Left ventricle myocardium inferior (tissue), 1 donor: ENCODE results near the gene CD8A. TPM values are rescaled to one million over a fixed set of nuclear protein-coding genes. Genes with fewer than 3 reads are reported as not detected.
"Not testable (repeated sequence)": the region's sequence is repeated elsewhere in the genome, so short reads cannot be mapped to it uniquely, and the experiment has no call there.

Experiments used
- DNase-seq: peaks from one replicate; pipeline ENCODE4 v3.0.0-alpha.2; 2020
- H3K27ac ChIP-seq: fragments of 200-600 bp; replicated peaks from 2 replicates; pipeline ENCODE4 v1.8.0; 2021
- H3K27me3 ChIP-seq: fragments of 200-600 bp; 2 replicates; pipeline ENCODE4 v1.8.0; 2021; ENCODE audit warnings: low read depth
- H3K36me3 ChIP-seq: fragments of 200-600 bp; 2 replicates; pipeline ENCODE4 v1.8.0; 2021
- H3K4me1 ChIP-seq: fragments of 200-600 bp; 2 replicates; pipeline ENCODE4 v1.8.0; 2021
- H3K4me3 ChIP-seq: fragments of 200-600 bp; 2 replicates; pipeline ENCODE4 v1.8.0; 2021; ENCODE audit warnings: mild to moderate bottlenecking, moderate library complexity
- H3K9me3 ChIP-seq: fragments of 200-600 bp; replicated peaks from 2 replicates; pipeline ENCODE4 v1.8.0; 2021
- CTCF ChIP-seq: fragments of 200-600 bp; IDR thresholded peaks from 2 replicates; pipeline ENCODE4 v1.8.0; 2021; ENCODE audit warnings: antibody characterized with exemption, mild to moderate bottlenecking, borderline replicate concordance
- intact Hi-C: fragments of 100-400 bp; cut with micrococcal nuclease; formaldehyde crosslinking; loops from one replicate; pipeline ENCODE4 v1.11.0; 2022
- total RNA-seq: library from RNA; stranded (reverse); fragmentation: NEBNext Ultra II Directional; extraction: Animal tissue kit (Norgen Biotek cat#: 25700); gene quantifications from one replicate; pipeline ENCODE4 v1.2.1, GENCODE V29; 2021
- donor health status: DM: no; HTN: yes; CAD: no; lungs with severe emphysema.

Gene CD8A
- total RNA-seq, 1 donor from 2014 or later = 0.63 TPM

GRCh38 chr2:86747711-86748639 is 42.7 kb downstream of the CD8A start:
- no peak for TF ChIP-seq CTCF
- intact Hi-C loops = no loop called here
- DNase-seq = no peak
- Histone ChIP-seq H3K4me1 (peaks cover 63% of the 10 kb centered on the region), H3K9me3 (peaks cover 13% of the 10 kb centered on the region), H3K27me3 (no peaks in the 10 kb centered on the region), H3K27ac (peak overlapping the region; percentile 50), H3K4me3 (peak overlapping the region; percentile 12), H3K36me3 (peaks cover 33% of the 10 kb centered on the region)

- H3K4me3 ChIP-seq = no peak overlapping the region
- H3K36me3 ChIP-seq = peaks cover 26% of the 10 kb centered on the region
- peaks cover 13% of the 10 kb centered on the region for H3K9me3 ChIP-seq
- H3K27me3 ChIP-seq = no peaks in the 10 kb centered on the region
- peaks cover 60% of the 10 kb centered on the region for H3K4me1 ChIP-seq
- peak overlapping the region; percentile 50 for H3K27ac ChIP-seq
- no peak for DNase-seq
- intact Hi-C loops = no loop called here
- no peak for TF ChIP-seq CTCF
These were observed 43.8 kb downstream of the CD8A start for GRCh38 chr2:86746939-86747338.

DNA sequence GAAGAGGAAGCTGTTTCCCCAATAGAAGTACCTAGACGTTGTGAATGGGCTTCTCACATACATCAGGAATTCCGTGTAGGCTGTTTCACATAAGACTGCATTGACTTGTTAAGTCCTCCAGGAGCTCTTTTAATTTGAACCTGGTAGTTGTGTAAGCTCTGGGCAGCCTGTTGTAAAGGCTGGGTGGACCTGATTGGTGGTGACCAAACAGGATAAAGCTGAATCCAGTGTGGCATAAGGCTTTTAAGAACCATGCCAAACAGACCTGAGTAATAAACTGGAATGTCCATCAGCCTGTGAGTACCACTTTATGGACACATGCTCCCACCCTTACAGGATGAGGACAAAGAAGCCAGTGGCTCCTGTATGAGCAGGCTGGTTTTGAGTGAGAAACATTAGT is 46.6 kb downstream of the CD8A start:
- Histone ChIP-seq H3K9me3 (no peaks in the 10 kb centered on the region), H3K4me1 (peaks cover 49% of the 10 kb centered on the region), H3K4me3 (no peak overlapping the region), H3K36me3 (peaks cover 16% of the 10 kb centered on the region), H3K27ac (no peak overlapping the region), H3K27me3 (no peaks in the 10 kb centered on the region)
- no peak for DNase-seq
- intact Hi-C loops = no loop called here
- no peak for TF ChIP-seq CTCF

GRCh38 chr2:86741889-86742498 is 48.7 kb downstream of the CD8A start:
- DNase-seq, H3K4me3 ChIP-seq, H3K27me3 ChIP-seq, intact Hi-C loops, H3K27ac ChIP-seq, H3K9me3 ChIP-seq: not testable (repeated sequence)
- Histone ChIP-seq H3K4me1 (peaks cover 28% of the 10 kb centered on the region), H3K36me3 (peaks cover 14% of the 10 kb centered on the region)

GRCh38 chr2:86739889-86740288 is 50.8 kb downstream of the CD8A start:
- Histone ChIP-seq H3K36me3 (peaks cover 14% of the 10 kb centered on the region), H3K4me1 (peaks cover 14% of the 10 kb centered on the region)
- H3K9me3 ChIP-seq, H3K27ac ChIP-seq, DNase-seq, intact Hi-C loops, H3K27me3 ChIP-seq, H3K4me3 ChIP-seq: not testable (repeated sequence)

- H3K27me3 ChIP-seq, H3K9me3 ChIP-seq, H3K4me3 ChIP-seq, DNase-seq, intact Hi-C loops, H3K27ac ChIP-seq: not testable (repeated sequence)
- Histone ChIP-seq H3K36me3 (peaks cover 14% of the 10 kb centered on the region), H3K4me1 (peaks cover 12% of the 10 kb centered on the region)
These were observed 51.2 kb downstream of the CD8A start for GRCh38 chr2:86739485-86739884.

DNA sequence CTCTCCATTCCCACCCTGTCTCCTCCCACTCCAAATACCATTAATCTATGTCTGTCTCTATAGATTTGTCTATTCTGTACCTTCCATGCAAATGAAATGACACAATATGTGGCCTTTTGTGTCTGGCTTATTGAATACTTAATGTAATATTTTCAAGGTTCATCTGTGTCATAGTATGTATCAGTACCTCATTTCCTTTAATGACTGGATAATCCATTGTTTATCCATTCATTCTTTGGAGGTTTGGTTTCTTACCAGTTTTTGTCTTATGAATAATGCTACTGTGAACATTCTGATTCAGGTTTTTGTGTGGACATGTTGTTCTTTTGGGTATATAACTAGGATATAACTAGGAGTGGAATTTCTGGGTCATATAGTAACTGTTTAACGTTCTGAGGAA is 55.8 kb downstream of the CD8A start:
- DNase-seq, H3K9me3 ChIP-seq, H3K27me3 ChIP-seq, H3K4me3 ChIP-seq, H3K36me3 ChIP-seq, H3K4me1 ChIP-seq, intact Hi-C loops, H3K27ac ChIP-seq: not testable (repeated sequence)

Other genes starting within 250 kb of the CD8A start
- 149 TPM for gene CHMP3, start 227.5 kb downstream of the CD8A start, total RNA-seq
- 40.1 TPM for gene RNF103, start 167.0 kb downstream of the CD8A start, total RNA-seq
- 93.7 TPM for gene RMND5A, start 70.6 kb downstream of the CD8A start, total RNA-seq
- gene CD8B, start 71.0 kb upstream of the CD8A start, total RNA-seq = 0.22 TPM
- gene RGPD1, start 151.2 kb upstream of the CD8A start, total RNA-seq = 0.96 TPM
- gene PLGLB1, start 230.9 kb upstream of the CD8A start, total RNA-seq = 2.4 TPM